NCI-H526 (cell line): Measurements from ENCODE around the gene TXNDC11.

Source experiments
- DNase-seq, 2 experiments: peaks; one replicate each; lab custom pipeline; 2025; lab: John Stamatoyannopoulos, UW

Gene TXNDC11

GRCh38 chr16:11721781-11722467 lies 20.7 kb downstream of the TXNDC11 start:
- no peak for DNase-seq

- no peak for DNase-seq
These were observed 22.9 kb downstream of the TXNDC11 start for GRCh38 chr16:11719762-11720161.

- no peak for DNase-seq
These were observed 23.5 kb downstream of the TXNDC11 start for GRCh38 chr16:11719171-11719570.

- DNase-seq = no peak
These were observed 24.8 kb downstream of the TXNDC11 start for GRCh38 chr16:11717811-11718210.

GRCh38 chr16:11716336-11716735 lies 26.3 kb downstream of the TXNDC11 start:
- DNase-seq = no peak

GRCh38 chr16:11715246-11715947 lies 27.3 kb downstream of the TXNDC11 start:
- no peak for DNase-seq

GRCh38 chr16:11712122-11712521 lies 30.5 kb downstream of the TXNDC11 start:
- DNase-seq = no peak

- no peak for DNase-seq
These were observed 31.0 kb downstream of the TXNDC11 start for GRCh38 chr16:11711662-11712061.

- no peak for DNase-seq
These were observed 34.2 kb downstream of the TXNDC11 start for GRCh38 chr16:11708421-11708820.

- no peak for DNase-seq
These were observed 34.9 kb downstream of the TXNDC11 start for GRCh38 chr16:11707679-11708197.

- no peak for DNase-seq
These were observed 36.4 kb downstream of the TXNDC11 start for GRCh38 chr16:11706180-11706742.

- no peak for DNase-seq
These were observed 37.2 kb downstream of the TXNDC11 start for GRCh38 chr16:11705311-11706025.

- no peak for DNase-seq
These were observed 42.2 kb downstream of the TXNDC11 start for GRCh38 chr16:11700264-11701029.

- DNase-seq = no peak
These were observed 43.3 kb downstream of the TXNDC11 start for GRCh38 chr16:11699234-11699894.

- DNase-seq = no peak
These were observed 44.4 kb downstream of the TXNDC11 start for GRCh38 chr16:11698271-11698689.

- DNase-seq = no peak
These were observed 45.3 kb downstream of the TXNDC11 start for GRCh38 chr16:11697319-11697718.

- DNase-seq = no peak
These were observed 46.2 kb downstream of the TXNDC11 start for GRCh38 chr16:11696266-11697012.

- DNase-seq = no peak
These were observed 50.0 kb downstream of the TXNDC11 start for GRCh38 chr16:11692651-11693050.

- DNase-seq = no peak
These were observed 50.5 kb downstream of the TXNDC11 start for GRCh38 chr16:11692171-11692570.

GRCh38 chr16:11691771-11692170 lies 50.9 kb downstream of the TXNDC11 start:
- no peak for DNase-seq
